Neural progenitor cell (in vitro differentiated cells): Measurements from ENCODE around the gene ZC3H4.

ENCODE experiments used
- EZH2 ChIP-seq: fragments of 200-600 bp; sonication (generic); IDR thresholded peaks from 2 replicates; pipeline ENCODE4 v1.6.1; 2017; ENCODE audit warnings: antibody characterized with exemption, mild to moderate bottlenecking, moderate library complexity
- TF ChIP-seq, protein P1 (sequence below): fragments of 200-600 bp; sonication (generic); IDR thresholded peaks from 2 replicates; pipeline ENCODE4 v1.5.1; 2017; ENCODE audit warnings: antibody characterized with exemption, mild to moderate bottlenecking

- TF ChIP-seq, protein P1, sequence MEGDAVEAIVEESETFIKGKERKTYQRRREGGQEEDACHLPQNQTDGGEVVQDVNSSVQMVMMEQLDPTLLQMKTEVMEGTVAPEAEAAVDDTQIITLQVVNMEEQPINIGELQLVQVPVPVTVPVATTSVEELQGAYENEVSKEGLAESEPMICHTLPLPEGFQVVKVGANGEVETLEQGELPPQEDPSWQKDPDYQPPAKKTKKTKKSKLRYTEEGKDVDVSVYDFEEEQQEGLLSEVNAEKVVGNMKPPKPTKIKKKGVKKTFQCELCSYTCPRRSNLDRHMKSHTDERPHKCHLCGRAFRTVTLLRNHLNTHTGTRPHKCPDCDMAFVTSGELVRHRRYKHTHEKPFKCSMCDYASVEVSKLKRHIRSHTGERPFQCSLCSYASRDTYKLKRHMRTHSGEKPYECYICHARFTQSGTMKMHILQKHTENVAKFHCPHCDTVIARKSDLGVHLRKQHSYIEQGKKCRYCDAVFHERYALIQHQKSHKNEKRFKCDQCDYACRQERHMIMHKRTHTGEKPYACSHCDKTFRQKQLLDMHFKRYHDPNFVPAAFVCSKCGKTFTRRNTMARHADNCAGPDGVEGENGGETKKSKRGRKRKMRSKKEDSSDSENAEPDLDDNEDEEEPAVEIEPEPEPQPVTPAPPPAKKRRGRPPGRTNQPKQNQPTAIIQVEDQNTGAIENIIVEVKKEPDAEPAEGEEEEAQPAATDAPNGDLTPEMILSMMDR = no peak
- no peak for TF ChIP-seq EZH2
Measured at GRCh38 chr19:47105874-47106273, 7.7 kb downstream of the ZC3H4 start.
